Measurements from ENCODE around the gene SUMF1.
"Not testable (repeated sequence)": the region's sequence is repeated elsewhere in the genome, so short reads cannot be mapped to it uniquely, and the experiment has no call there.

Gene SUMF1

GRCh38 chr3:4458961-4459360 is 8.1 kb downstream of the SUMF1 start:
- H3K4me3 ChIP-seq (ENCODE audit: low read length in 2 of 2), result no peak overlapping the region
- no peaks in the 10 kb centered on the region for H3K36me3 ChIP-seq (replicated peaks in 1 of 2; ENCODE audit: control insufficient read depth in 2 of 2, insufficient read depth in 2 of 2, low read length in 2 of 2)
- no peak overlapping the region for H4K8ac ChIP-seq (ENCODE audit: low read depth, low read length)
- H2AFZ ChIP-seq (ENCODE audit: low read length), result no peak overlapping the region
- H3K27me3 ChIP-seq (ENCODE audit: control insufficient read depth in 3 of 3, insufficient read depth in 3 of 3, low read depth in 1 of 3, low read length in 3 of 3), result no peaks in the 10 kb centered on the region
- H3K4me1 ChIP-seq (ENCODE audit: control insufficient read depth in 2 of 2, insufficient read depth in 1 of 2, low read depth in 1 of 2, low read length in 2 of 2), result no peaks in the 10 kb centered on the region
- no peak overlapping the region for H2BK5ac ChIP-seq (ENCODE audit: low read length)
- no peak overlapping the region for H2BK15ac ChIP-seq (ENCODE audit: low read length)
- WGBS, 2 donors (ENCODE audit: extremely low coverage in 2 of 2, insufficient read length in 2 of 2, insufficient replicate concordance in 1 of 2), result no CpG with 5 or more reads among the region's 3 CpGs
- no peak overlapping the region for H3K14ac ChIP-seq (ENCODE audit: low read length)
- DNase-seq (ENCODE audit: low spot score), result no peak
- no peak overlapping the region for H3K4ac ChIP-seq (ENCODE audit: low read length)
- no peak overlapping the region for H3K18ac ChIP-seq (ENCODE audit: low read length)
- H3K4me2 ChIP-seq (ENCODE audit: insufficient read depth, low read length, poor library complexity, severe bottlenecking), result no peak overlapping the region
- no peaks in the 10 kb centered on the region for H3K9me3 ChIP-seq (replicated peaks in 1 of 2; ENCODE audit: control insufficient read depth in 2 of 2, insufficient read depth in 1 of 2, low read depth in 1 of 2, low read length in 2 of 2)
- no peak overlapping the region for H3K9ac ChIP-seq (ENCODE audit: low read depth, low read length, poor library complexity)
- H4K91ac ChIP-seq (ENCODE audit: low read depth, low read length, poor library complexity), result no peak overlapping the region
- H3K23ac ChIP-seq (ENCODE audit: low read depth, low read length, poor library complexity), result no peak overlapping the region
- H2BK120ac ChIP-seq (ENCODE audit: low read depth, low read length), result no peak overlapping the region
- H2AK5ac ChIP-seq (ENCODE audit: low read depth, low read length), result no peak overlapping the region
- H3K79me1 ChIP-seq (ENCODE audit: low read depth, low read length), result no peaks in the 10 kb centered on the region
- no peak overlapping the region for H2BK12ac ChIP-seq (ENCODE audit: low read length)
- H3K27ac ChIP-seq (replicated peaks; ENCODE audit: low read length), result no peak overlapping the region

- H2BK15ac ChIP-seq (ENCODE audit: low read length); H4K8ac ChIP-seq (ENCODE audit: low read depth, low read length); DNase-seq (ENCODE audit: low spot score); H3K9ac ChIP-seq (ENCODE audit: low read depth, low read length, poor library complexity); H2AK5ac ChIP-seq (ENCODE audit: low read depth, low read length); H3K4ac ChIP-seq (ENCODE audit: low read length); H3K4me3 ChIP-seq (ENCODE audit: low read length in 2 of 2); H3K14ac ChIP-seq (ENCODE audit: low read length); H3K79me1 ChIP-seq (ENCODE audit: low read depth, low read length); H3K23ac ChIP-seq (ENCODE audit: low read depth, low read length, poor library complexity); H3K36me3 ChIP-seq (replicated peaks in 1 of 2; ENCODE audit: control insufficient read depth in 2 of 2, insufficient read depth in 2 of 2, low read length in 2 of 2); H2BK5ac ChIP-seq (ENCODE audit: low read length); H3K27ac ChIP-seq (replicated peaks; ENCODE audit: low read length); H3K4me2 ChIP-seq (ENCODE audit: insufficient read depth, low read length, poor library complexity, severe bottlenecking); H4K91ac ChIP-seq (ENCODE audit: low read depth, low read length, poor library complexity); H3K9me3 ChIP-seq (replicated peaks in 1 of 2; ENCODE audit: control insufficient read depth in 2 of 2, insufficient read depth in 1 of 2, low read depth in 1 of 2, low read length in 2 of 2); H2BK120ac ChIP-seq (ENCODE audit: low read depth, low read length); H3K18ac ChIP-seq (ENCODE audit: low read length); H3K4me1 ChIP-seq (ENCODE audit: control insufficient read depth in 2 of 2, insufficient read depth in 1 of 2, low read depth in 1 of 2, low read length in 2 of 2); H2AFZ ChIP-seq (ENCODE audit: low read length); H3K27me3 ChIP-seq (ENCODE audit: control insufficient read depth in 3 of 3, insufficient read depth in 3 of 3, low read depth in 1 of 3, low read length in 3 of 3); H2BK12ac ChIP-seq (ENCODE audit: low read length): not testable (repeated sequence)
- WGBS, 2 donors (ENCODE audit: extremely low coverage in 2 of 2, insufficient read length in 2 of 2, insufficient replicate concordance in 1 of 2), result 92% methylated on average over 5 of the region's 14 CpGs; no CpG with 5 or more reads in 1 of the 2 donors
Observed at GRCh38 chr3:4456780-4457179, 10.3 kb downstream of the SUMF1 start.

- H3K27ac ChIP-seq (replicated peaks; ENCODE audit: low read length), result no peak overlapping the region
- H3K9me3 ChIP-seq (replicated peaks in 1 of 2; ENCODE audit: control insufficient read depth in 2 of 2, insufficient read depth in 1 of 2, low read depth in 1 of 2, low read length in 2 of 2), result no peaks in the 10 kb centered on the region
- no peak overlapping the region for H2AFZ ChIP-seq (ENCODE audit: low read length)
- H2BK15ac ChIP-seq (ENCODE audit: low read length), result no peak overlapping the region
- no peak overlapping the region for H4K8ac ChIP-seq (ENCODE audit: low read depth, low read length)
- H3K27me3 ChIP-seq (ENCODE audit: control insufficient read depth in 3 of 3, insufficient read depth in 3 of 3, low read depth in 1 of 3, low read length in 3 of 3), result no peaks in the 10 kb centered on the region
- H2BK12ac ChIP-seq (ENCODE audit: low read length), result no peak overlapping the region
- no peak overlapping the region for H3K14ac ChIP-seq (ENCODE audit: low read length)
- H3K9ac ChIP-seq (ENCODE audit: low read depth, low read length, poor library complexity), result no peak overlapping the region
- H3K4me3 ChIP-seq (ENCODE audit: low read length in 2 of 2), result no peak overlapping the region
- H2AK5ac ChIP-seq (ENCODE audit: low read depth, low read length), result no peak overlapping the region
- DNase-seq (ENCODE audit: low spot score), result no peak
- H3K4me2 ChIP-seq (ENCODE audit: insufficient read depth, low read length, poor library complexity, severe bottlenecking), result no peak overlapping the region
- no peaks in the 10 kb centered on the region for H3K36me3 ChIP-seq (replicated peaks in 1 of 2; ENCODE audit: control insufficient read depth in 2 of 2, insufficient read depth in 2 of 2, low read length in 2 of 2)
- H4K91ac ChIP-seq (ENCODE audit: low read depth, low read length, poor library complexity), result no peak overlapping the region
- no peak overlapping the region for H3K4ac ChIP-seq (ENCODE audit: low read length)
- H3K79me1 ChIP-seq (ENCODE audit: low read depth, low read length), result no peaks in the 10 kb centered on the region
- H3K4me1 ChIP-seq (ENCODE audit: control insufficient read depth in 2 of 2, insufficient read depth in 1 of 2, low read depth in 1 of 2, low read length in 2 of 2), result no peaks in the 10 kb centered on the region
- no peak overlapping the region for H3K23ac ChIP-seq (ENCODE audit: low read depth, low read length, poor library complexity)
- no peak overlapping the region for H3K18ac ChIP-seq (ENCODE audit: low read length)
- H2BK120ac ChIP-seq (ENCODE audit: low read depth, low read length), result no peak overlapping the region
- H2BK5ac ChIP-seq (ENCODE audit: low read length), result no peak overlapping the region
Observed at GRCh38 chr3:4454142-4454541, 12.9 kb downstream of the SUMF1 start.

GRCh38 chr3:4449043-4449805 is 17.8 kb downstream of the SUMF1 start:
- no peak overlapping the region for H3K18ac ChIP-seq (ENCODE audit: low read length)
- no peak overlapping the region for H3K14ac ChIP-seq (ENCODE audit: low read length)
- no peak overlapping the region for H4K91ac ChIP-seq (ENCODE audit: low read depth, low read length, poor library complexity)
- WGBS, 2 donors (ENCODE audit: extremely low coverage in 2 of 2, insufficient read length in 2 of 2, insufficient replicate concordance in 1 of 2), result no CpG with 5 or more reads among the region's 5 CpGs
- no peaks in the 10 kb centered on the region for H3K9me3 ChIP-seq (replicated peaks in 1 of 2; ENCODE audit: control insufficient read depth in 2 of 2, insufficient read depth in 1 of 2, low read depth in 1 of 2, low read length in 2 of 2)
- no peak overlapping the region for H2AK5ac ChIP-seq (ENCODE audit: low read depth, low read length)
- H2BK120ac ChIP-seq (ENCODE audit: low read depth, low read length), result no peak overlapping the region
- H3K4me3 ChIP-seq (ENCODE audit: low read length in 2 of 2), result no peak overlapping the region
- H2BK12ac ChIP-seq (ENCODE audit: low read length), result no peak overlapping the region
- H3K9ac ChIP-seq (ENCODE audit: low read depth, low read length, poor library complexity), result no peak overlapping the region
- H2BK5ac ChIP-seq (ENCODE audit: low read length), result no peak overlapping the region
- no peak overlapping the region for H4K8ac ChIP-seq (ENCODE audit: low read depth, low read length)
- H3K4ac ChIP-seq (ENCODE audit: low read length), result no peak overlapping the region
- H3K27me3 ChIP-seq (ENCODE audit: control insufficient read depth in 3 of 3, insufficient read depth in 3 of 3, low read depth in 1 of 3, low read length in 3 of 3), result no peaks in the 10 kb centered on the region
- H3K4me2 ChIP-seq (ENCODE audit: insufficient read depth, low read length, poor library complexity, severe bottlenecking), result no peak overlapping the region
- peaks cover 0 to 13% of the 10 kb centered on the region in 2 donors for H3K36me3 ChIP-seq (replicated peaks in 1 of 2; ENCODE audit: control insufficient read depth in 2 of 2, insufficient read depth in 2 of 2, low read length in 2 of 2)
- DNase-seq (ENCODE audit: low spot score), result no peak
- H2BK15ac ChIP-seq (ENCODE audit: low read length), result no peak overlapping the region
- H3K79me1 ChIP-seq (ENCODE audit: low read depth, low read length), result no peaks in the 10 kb centered on the region
- H2AFZ ChIP-seq (ENCODE audit: low read length), result no peak overlapping the region
- no peak overlapping the region for H3K23ac ChIP-seq (ENCODE audit: low read depth, low read length, poor library complexity)
- H3K4me1 ChIP-seq (ENCODE audit: control insufficient read depth in 2 of 2, insufficient read depth in 1 of 2, low read depth in 1 of 2, low read length in 2 of 2), result no peaks in the 10 kb centered on the region
- H3K27ac ChIP-seq (replicated peaks; ENCODE audit: low read length), result no peak overlapping the region

All from neuronal stem cell (in vitro differentiated cells).